GM12878 (cell line): ENCODE results near the gene RNF150.

Experiments used
- CTCF ChIP-seq, 3 experiments: IDR thresholded peaks in 2 of 3; conservative IDR thresholded peaks in 1 of 3; 2 replicates each; pipeline ENCODE4 v1.5.1; 2011; ENCODE audit warnings: low read depth in 3 of 3, low read length in 3 of 3, mild to moderate bottlenecking in 3 of 3, control low read depth in 2 of 3, moderate library complexity in 2 of 3, inconsistent platforms in 1 of 3, mixed read lengths in 1 of 3; ENCODE audit not compliant: control insufficient read depth in 2 of 3, insufficient read depth in 1 of 3; ENCODE audit errors: extremely low read depth in 1 of 3
- EGR1 ChIP-seq, 2 experiments: IDR thresholded peaks; 1 replicate in 1 of 2; 2 replicates in 1 of 2; pipeline ENCODE4 v1.6.1; 2011 to 2012; ENCODE audit warnings: low read depth in 2 of 2, low read length in 2 of 2, borderline replicate concordance in 1 of 2, mild to moderate bottlenecking in 1 of 2, moderate library complexity in 1 of 2
- EZH2 ChIP-seq: IDR thresholded peaks from 2 replicates; pipeline ENCODE4 v1.6.1; 2012; ENCODE audit warnings: low read depth, mild to moderate bottlenecking, control low read depth, inconsistent platforms, low read length, borderline replicate concordance; ENCODE audit not compliant: control insufficient read depth
- FOS ChIP-seq: IDR thresholded peaks from 3 replicates; pipeline ENCODE4 v1.6.1; 2011; ENCODE audit warnings: borderline replicate concordance; ENCODE audit not compliant: insufficient read length; ENCODE audit errors: extremely low read depth
- IRF3 ChIP-seq: fragments of 450-650 bp; IDR thresholded peaks from 2 replicates; pipeline ENCODE4 v1.6.1; 2014; ENCODE audit warnings: mild to moderate bottlenecking
- MXI1 ChIP-seq: fragments of 150-350 bp; IDR thresholded peaks from 2 replicates; pipeline ENCODE4 v1.6.1; 2011; ENCODE audit warnings: low read depth, mild to moderate bottlenecking, inconsistent platforms, low read length, improper control_type of control experiment
- MYB ChIP-seq: fragments of 150-350 bp; IDR thresholded peaks from 2 replicates; pipeline ENCODE4 v1.6.1; 2014; ENCODE audit warnings: mild to moderate bottlenecking, low read depth, low read length, borderline replicate concordance
- POLR2AphosphoS5 ChIP-seq: IDR thresholded peaks from 2 replicates; pipeline ENCODE4 v1.6.1; 2011; ENCODE audit warnings: mild to moderate bottlenecking, low read length, inconsistent platforms
- RAD21 ChIP-seq: IDR thresholded peaks from 2 replicates; pipeline ENCODE4 v1.6.1; 2011; ENCODE audit warnings: mild to moderate bottlenecking, low read depth, low read length, moderate library complexity; ENCODE audit not compliant: insufficient read depth
- SMARCA5 ChIP-seq: fragments of 450-650 bp; IDR thresholded peaks from 2 replicates; pipeline ENCODE4 v1.6.1; 2017; ENCODE audit warnings: mild to moderate bottlenecking
- ZNF24 ChIP-seq: fragments of 450-650 bp; IDR thresholded peaks from 2 replicates; pipeline ENCODE4 v1.6.1; 2017; ENCODE audit warnings: antibody characterized with exemption, mild to moderate bottlenecking

GRCh38 chr4:140865253-140866217 is 267.7 kb downstream of the RNF150 start:
- TF ChIP-seq FOS (no peak), POLR2AphosphoS5 (no peak), MXI1 (no peak), SMARCA5 (no peak), ZNF24 (no peak), CTCF (IDR thresholded peaks at IDR 0.05 in 2 of 3, conservative IDR thresholded peaks at IDR 0.05 in 1 of 3; ENCODE audit: control insufficient read depth in 2 of 3, extremely low read depth in 1 of 3, insufficient read depth in 1 of 3, low read depth in 3 of 3, low read length in 3 of 3) (no peak), MYB (no peak), IRF3 (no peak), EZH2 (no peak), RAD21 (no peak), EGR1 (IDR thresholded peaks at IDR 0.05; ENCODE audit: borderline replicate concordance in 1 of 2, low read depth in 2 of 2, low read length in 2 of 2) (no peak)
